ENCODE measurements around the gene RGR.

Gene RGR

GRCh38 chr10:84244651-84245270 is at the start of gene RGR:
Gene RGR (plus strand): TSS chr10:84245053. CDS start chr10:84245091, 38 bp downstream.
- DNase-seq, result no peak

- no peak for DNase-seq
Observed at GRCh38 chr10:84196083-84196482, 48.8 kb upstream of the RGR start.

- DNase-seq, result no peak
Observed at GRCh38 chr10:84196941-84197340, 47.9 kb upstream of the RGR start.

DNA sequence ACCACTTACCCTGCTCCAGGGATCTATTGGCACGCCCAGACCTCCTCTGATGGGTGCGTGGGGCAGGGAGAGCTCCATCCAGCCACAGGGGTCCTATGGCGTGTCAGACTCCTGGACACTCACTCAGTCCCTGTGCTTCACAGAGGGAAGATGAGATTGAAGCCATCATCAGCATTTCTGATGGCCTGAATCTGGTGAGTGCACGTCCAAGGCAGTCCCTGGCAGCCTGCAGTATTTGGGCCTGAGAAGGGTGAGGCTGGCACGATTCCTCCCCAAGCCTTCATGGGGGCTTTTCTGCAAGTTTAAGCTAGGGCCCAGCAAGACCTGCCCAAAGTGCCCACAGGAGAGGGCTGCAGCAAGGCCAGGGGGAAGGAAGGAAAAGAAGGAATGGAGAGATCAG is 47.2 kb upstream of the RGR start:
- DNase-seq, result no peak

DNA sequence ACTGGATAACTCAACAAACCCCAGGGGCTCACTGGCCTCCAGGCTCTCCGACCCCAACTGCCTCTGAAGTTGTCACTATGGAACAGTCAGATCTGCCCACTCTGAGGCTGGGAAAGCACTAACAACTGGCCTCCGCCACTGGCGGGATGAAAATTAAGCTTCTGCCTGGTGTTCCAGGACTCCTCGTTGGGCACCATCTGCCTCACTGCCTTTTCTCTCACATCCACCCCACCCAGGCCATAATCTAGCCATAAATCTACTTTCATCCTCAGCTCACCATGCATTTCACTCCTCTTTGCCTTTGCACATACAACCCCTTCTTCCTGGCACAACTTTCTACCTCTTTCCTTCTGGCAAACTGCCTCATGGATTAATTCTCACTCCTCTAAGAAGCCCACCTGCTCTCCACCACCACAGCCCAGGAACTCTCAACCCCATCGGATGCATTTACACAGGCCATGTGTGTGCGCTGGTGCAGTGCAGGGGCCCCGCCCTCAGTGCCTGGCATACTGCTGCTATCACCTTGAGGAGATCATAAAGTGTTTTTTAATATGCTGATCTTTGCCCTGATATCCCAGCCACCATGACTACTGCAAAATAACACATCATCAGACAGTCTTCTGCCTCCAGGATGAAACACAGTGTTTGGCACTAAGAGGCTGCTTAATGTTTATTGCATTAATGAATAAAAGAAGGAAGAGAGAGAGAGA is 46.5 kb upstream of the RGR start:
- no peak for DNase-seq

GRCh38 chr10:84200537-84201243 is 44.2 kb upstream of the RGR start:
- no peak for DNase-seq

DNA sequence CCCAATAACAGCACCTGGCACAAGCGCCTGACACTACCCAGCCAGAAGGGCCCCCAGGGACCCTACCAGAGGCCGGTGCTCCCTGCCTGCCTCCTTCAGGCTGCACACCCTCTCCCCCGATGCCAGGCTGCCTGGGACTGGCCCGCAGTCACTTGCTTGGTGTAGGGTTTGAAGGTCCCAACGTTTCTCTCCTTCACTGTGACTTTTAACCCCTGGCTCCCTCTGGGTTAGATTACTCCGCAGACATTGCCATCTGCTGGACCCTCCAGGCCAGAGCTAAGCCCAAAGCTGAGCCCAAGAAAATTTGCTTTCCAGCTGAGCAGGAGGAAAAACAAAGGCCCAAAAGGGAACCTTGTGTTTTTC is 43.6 kb upstream of the RGR start:
- no peak for DNase-seq

- no peak for DNase-seq
Observed at GRCh38 chr10:84201682-84202081, 43.2 kb upstream of the RGR start.

GRCh38 chr10:84202349-84202748 is 42.5 kb upstream of the RGR start:
- no peak for DNase-seq

DNA sequence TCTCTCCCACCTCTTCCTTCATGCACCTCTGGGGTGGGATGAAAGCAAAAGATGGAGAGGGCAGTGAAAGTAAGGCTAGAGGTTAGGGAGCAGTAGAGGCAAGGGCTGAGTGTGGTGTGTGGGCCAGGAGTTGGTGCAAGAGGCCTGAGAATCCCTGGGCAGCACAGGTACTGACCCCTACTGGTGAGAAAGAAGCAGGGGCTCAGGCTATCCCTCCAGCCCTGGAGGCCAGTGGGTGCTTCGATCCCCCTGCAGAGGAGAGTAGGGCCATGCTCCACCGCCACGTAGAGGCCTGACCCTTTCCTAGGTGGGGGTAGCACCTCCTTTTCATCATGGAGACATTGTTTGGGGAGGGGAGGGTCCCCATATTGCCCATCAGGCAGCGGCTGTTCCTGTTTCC is 40.7 kb upstream of the RGR start:
- no peak for DNase-seq

DNA sequence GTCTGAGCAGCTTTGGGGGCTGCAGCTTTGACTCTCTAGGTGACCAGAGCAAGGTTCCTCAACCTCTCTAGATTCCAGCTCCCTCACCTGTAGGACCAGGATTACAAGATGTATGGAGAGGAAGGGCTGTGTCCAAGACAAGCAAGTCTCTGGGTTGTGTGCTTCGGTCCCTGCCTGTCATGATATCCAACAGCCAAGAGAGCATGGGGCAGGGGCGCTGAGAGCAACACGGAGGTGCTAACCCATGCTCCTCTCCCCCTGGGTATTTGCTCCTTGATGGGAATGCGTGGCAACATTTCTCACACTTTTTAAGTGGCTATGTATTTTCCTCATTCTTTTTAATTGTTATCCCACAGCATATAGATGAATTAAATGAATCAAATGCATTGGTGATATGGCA is 40.2 kb upstream of the RGR start:
- no peak for DNase-seq

DNA sequence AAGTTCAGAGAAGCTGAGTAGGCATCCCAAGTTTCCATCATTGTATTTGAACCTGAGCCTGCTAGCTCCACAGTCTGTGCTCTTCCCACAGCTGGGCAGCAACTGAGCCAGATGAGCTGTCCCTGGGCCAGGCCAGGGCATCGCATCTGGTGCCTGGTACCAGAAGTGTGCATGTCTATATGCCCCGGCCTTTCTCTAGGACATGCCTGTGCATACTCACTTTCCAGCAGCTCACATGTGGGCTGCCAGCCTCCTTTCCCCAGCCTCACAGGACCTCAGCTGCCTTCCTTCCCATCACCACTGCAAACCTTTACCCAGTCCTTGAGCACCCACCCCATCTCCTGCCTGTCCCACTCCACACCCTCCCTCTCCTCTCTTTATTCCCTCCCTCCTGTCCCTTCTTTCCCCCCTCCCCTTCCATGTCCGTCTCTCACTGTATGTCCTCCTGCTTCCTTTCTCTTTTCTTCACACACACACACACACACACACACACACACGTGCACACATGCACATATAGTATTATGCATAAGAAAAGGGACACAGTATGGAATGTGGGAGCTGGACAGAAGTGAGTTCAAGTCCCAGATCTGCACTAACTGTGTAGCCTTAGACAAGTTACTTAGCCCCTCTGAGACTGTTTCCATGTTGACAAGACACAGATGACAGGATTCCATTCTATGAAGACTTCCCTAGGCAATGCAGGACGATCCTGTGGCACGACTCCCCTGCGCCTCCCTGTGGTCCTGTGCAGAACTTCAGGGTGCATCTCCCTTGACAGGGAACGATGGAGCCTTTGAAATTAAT is 39.6 kb upstream of the RGR start:
- peak; percentile 87 for DNase-seq

GRCh38 chr10:84205853-84206525 is 38.9 kb upstream of the RGR start:
- no peak for DNase-seq

GRCh38 chr10:84208023-84208422 is 36.8 kb upstream of the RGR start:
- no peak for DNase-seq

DNA sequence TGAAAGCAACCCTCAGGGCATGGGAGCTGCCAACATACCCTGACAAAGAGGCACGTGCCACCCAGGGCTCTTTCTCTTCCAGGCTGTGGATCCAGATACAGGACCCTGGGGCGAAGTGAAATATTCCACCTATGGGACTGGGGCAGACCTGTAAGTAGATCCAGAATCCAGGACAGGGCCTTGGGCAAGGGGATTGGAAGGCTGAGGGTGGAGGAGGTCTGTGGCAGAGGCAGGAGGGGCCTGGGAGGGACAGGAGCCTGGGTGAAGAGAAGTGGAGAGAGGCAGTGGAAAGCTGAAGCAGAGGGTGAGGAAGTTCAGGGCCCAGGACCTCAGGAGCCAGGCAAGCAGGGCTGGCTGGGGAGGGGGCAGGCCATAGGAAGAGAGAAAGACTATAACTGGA is 33.3 kb upstream of the RGR start:
- DNase-seq, result no peak

- DNase-seq, result no peak
Observed at GRCh38 chr10:84212014-84212413, 32.8 kb upstream of the RGR start.

DNA sequence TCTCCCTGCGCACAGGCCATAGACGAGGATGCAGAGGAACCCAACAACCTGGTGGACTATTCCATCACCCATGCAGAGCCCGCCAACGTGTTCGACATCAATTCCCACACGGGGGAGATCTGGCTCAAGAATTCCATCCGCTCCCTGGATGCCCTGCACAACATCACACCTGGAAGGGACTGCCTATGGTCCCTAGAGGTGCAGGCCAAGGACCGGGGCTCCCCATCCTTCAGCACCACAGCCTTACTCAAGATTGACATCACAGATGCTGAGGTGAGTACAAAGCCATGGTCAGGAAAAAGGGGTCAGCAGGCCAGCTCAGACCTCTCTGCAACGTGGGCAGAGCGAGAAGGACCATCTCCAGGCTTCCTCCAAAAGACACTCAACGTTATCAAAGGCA is 31.8 kb upstream of the RGR start:
- no peak for DNase-seq

DNA sequence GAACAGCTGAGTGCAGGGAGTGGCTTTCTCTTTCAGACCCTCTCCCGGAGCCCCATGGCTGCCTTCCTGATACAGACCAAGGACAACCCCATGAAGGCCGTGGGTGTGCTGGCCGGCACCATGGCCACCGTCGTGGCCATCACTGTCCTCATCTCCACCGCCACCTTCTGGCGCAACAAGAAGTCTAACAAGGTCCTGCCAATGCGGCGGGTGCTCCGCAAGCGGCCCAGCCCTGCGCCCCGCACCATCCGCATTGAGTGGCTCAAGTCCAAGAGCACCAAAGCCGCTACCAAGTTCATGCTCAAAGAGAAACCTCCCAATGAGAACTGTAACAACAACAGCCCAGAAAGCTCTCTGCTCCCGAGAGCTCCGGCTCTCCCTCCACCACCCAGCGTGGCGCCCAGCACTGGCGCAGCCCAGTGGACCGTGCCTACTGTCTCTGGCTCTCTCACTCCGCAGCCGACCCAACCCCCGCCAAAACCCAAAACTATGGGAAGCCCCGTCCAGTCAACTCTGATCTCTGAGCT is 30.7 kb upstream of the RGR start:
- no peak for DNase-seq

DNA sequence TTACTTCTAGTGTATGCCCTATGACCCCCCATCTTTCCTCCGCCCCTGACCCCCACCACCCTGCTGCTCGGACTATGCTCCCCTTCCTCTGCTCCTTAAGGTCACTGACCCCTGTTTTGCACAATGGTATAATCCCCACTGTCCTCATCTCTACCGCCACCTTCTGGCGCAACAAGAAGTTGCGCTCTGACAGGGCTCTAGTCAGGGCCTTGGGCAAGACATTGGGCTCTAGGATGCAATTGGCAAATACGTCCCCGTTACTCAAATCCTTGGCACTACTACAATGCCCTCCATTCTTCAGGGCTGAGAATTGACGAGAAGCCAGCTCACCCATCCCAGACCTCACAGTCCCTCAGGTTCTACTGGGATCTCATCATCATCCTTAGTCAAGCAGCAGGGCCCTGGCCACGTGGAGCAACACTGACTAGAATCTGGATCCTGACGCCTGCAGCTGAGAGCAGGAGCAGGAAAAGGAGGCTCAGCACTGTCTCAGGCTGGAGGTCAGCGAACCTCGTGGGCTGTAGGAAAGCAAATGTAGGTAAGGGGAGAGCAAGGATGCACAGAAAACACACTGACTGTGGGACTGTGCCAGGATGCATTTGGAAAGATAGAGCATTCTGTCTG is 30.1 kb upstream of the RGR start:
- peak; percentile 62 for DNase-seq

DNA sequence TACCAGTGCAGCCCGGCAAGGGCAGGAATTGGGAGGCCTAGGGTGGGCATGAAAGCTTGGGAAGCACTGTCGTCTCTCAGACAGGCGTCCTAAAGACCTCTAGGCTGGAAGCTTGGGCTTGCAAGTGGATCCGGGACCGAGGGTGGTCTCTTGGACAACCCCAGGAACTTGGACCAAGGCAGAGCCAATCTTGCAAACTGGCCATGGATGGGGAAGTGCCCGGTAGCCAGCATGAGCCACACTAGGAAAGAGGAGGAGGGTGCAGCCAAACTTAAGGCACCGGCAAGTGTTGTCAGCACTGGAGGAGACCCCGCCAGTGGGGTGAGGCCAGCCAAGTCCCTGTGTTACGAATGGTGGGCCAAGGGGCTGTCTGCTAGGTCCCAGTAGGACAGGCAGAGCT is 28.0 kb upstream of the RGR start:
- no peak for DNase-seq

GRCh38 chr10:84217746-84218145 is 27.1 kb upstream of the RGR start:
- DNase-seq, result no peak

GRCh38 chr10:84221916-84222315 is 22.9 kb upstream of the RGR start:
- no peak for DNase-seq
